ENCODE data around the gene NEURL1B.

NEURL1B gene

GRCh38 chr5:172661526-172661925, 20.5 kb downstream of the NEURL1B start:
- no peak overlapping the region for H4K12ac ChIP-seq (ENCODE audit: low read depth, low read length)
- no CpG with 5 or more reads among the region's 9 CpGs for WGBS (ENCODE audit: extremely low coverage, insufficient coverage, insufficient read length)
- no peak overlapping the region for H4K8ac ChIP-seq (ENCODE audit: low read depth, low read length)
- no peak overlapping the region for H2AFZ ChIP-seq (ENCODE audit: insufficient read depth, low read length, poor library complexity)
- no peaks in the 10 kb centered on the region for H3K79me2 ChIP-seq (ENCODE audit: control insufficient read depth, insufficient read depth, low read length, poor library complexity)
- no peaks in the 10 kb centered on the region for H3K27me3 ChIP-seq (ENCODE audit: insufficient read depth, low read length)
- peaks cover 2% of the 10 kb centered on the region for H3K9me3 ChIP-seq (ENCODE audit: insufficient read depth, low read depth, low read length)
- H3K79me1 ChIP-seq (ENCODE audit: low read length), result no peaks in the 10 kb centered on the region
- H3K4me2 ChIP-seq (ENCODE audit: low read length), result no peak overlapping the region
- no peak overlapping the region for H2BK5ac ChIP-seq (ENCODE audit: low read depth, low read length, poor library complexity)
- no peak overlapping the region for H2BK12ac ChIP-seq (ENCODE audit: low read length)
- no peak for DNase-seq
- no peak overlapping the region for H3K9ac ChIP-seq (ENCODE audit: low read length)
- no peak overlapping the region for H3K23ac ChIP-seq (ENCODE audit: low read length)
- H3K4ac ChIP-seq (ENCODE audit: low read depth, low read length), result no peak overlapping the region
- H3K18ac ChIP-seq (ENCODE audit: low read length), result no peak overlapping the region
- H2AK5ac ChIP-seq (ENCODE audit: low read length), result no peak overlapping the region
- peaks cover 5 to 8% of the 10 kb centered on the region in 2 experiments for H3K4me1 ChIP-seq (ENCODE audit: control insufficient read depth in 1 of 2, insufficient read depth in 2 of 2, low read length in 2 of 2)
- H3K36me3 ChIP-seq (ENCODE audit: control insufficient read depth in 1 of 2, insufficient read depth in 2 of 2, low read length in 2 of 2), result no peaks in the 10 kb centered on the region
- no peak overlapping the region for H3K27ac ChIP-seq (ENCODE audit: low read depth, low read length)
- H2BK120ac ChIP-seq (ENCODE audit: insufficient read depth, low read length, poor library complexity), result no peak overlapping the region
- no peak overlapping the region for H3K4me3 ChIP-seq (ENCODE audit: low read depth, low read length)
- no peak overlapping the region for H3K14ac ChIP-seq (ENCODE audit: low read length)
- no peak overlapping the region for H4K91ac ChIP-seq (ENCODE audit: low read depth, low read length)

DNA sequence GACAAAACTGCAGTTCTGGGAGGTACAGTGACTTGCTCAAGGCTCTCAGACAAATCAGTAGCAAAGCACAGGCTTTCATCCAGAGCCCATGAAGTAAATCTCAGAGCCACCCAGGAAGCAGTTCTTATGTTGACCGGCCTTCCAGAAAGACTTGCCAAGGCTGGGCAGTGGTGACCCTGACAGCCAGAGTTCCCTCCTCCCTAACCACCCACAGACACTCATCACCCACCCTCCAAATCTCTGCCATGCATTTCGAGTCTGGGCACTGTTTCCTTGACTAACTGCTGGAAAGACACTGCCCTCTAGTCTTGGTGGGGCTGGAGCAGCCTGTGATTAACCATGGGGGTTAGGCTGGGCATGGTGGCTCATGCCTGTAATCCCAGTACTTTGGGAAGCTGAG, 21.5 kb downstream of the NEURL1B start:
- no peak overlapping the region for H2AK5ac ChIP-seq (ENCODE audit: low read length)
- H3K4me1 ChIP-seq (ENCODE audit: control insufficient read depth in 1 of 2, insufficient read depth in 2 of 2, low read length in 2 of 2), result peaks cover 5 to 8% of the 10 kb centered on the region in 2 experiments
- H3K23ac ChIP-seq (ENCODE audit: low read length), result no peak overlapping the region
- H4K8ac ChIP-seq (ENCODE audit: low read depth, low read length), result no peak overlapping the region
- H2BK12ac ChIP-seq (ENCODE audit: low read length), result no peak overlapping the region
- no peak overlapping the region for H3K27ac ChIP-seq (ENCODE audit: low read depth, low read length)
- H3K9ac ChIP-seq (ENCODE audit: low read length), result no peak overlapping the region
- no peak for DNase-seq
- H4K91ac ChIP-seq (ENCODE audit: low read depth, low read length), result no peak overlapping the region
- H3K79me2 ChIP-seq (ENCODE audit: control insufficient read depth, insufficient read depth, low read length, poor library complexity), result no peaks in the 10 kb centered on the region
- no peak overlapping the region for H3K4me2 ChIP-seq (ENCODE audit: low read length)
- no peak overlapping the region for H2BK5ac ChIP-seq (ENCODE audit: low read depth, low read length, poor library complexity)
- no peaks in the 10 kb centered on the region for H3K79me1 ChIP-seq (ENCODE audit: low read length)
- H3K4me3 ChIP-seq (ENCODE audit: low read depth, low read length), result no peak overlapping the region
- no peak overlapping the region for H3K18ac ChIP-seq (ENCODE audit: low read length)
- H3K4ac ChIP-seq (ENCODE audit: low read depth, low read length), result no peak overlapping the region
- H2AFZ ChIP-seq (ENCODE audit: insufficient read depth, low read length, poor library complexity), result no peak overlapping the region
- no peak overlapping the region for H2BK120ac ChIP-seq (ENCODE audit: insufficient read depth, low read length, poor library complexity)
- no peak overlapping the region for H4K12ac ChIP-seq (ENCODE audit: low read depth, low read length)
- H3K27me3 ChIP-seq (ENCODE audit: insufficient read depth, low read length), result no peaks in the 10 kb centered on the region
- H3K36me3 ChIP-seq (ENCODE audit: control insufficient read depth in 1 of 2, insufficient read depth in 2 of 2, low read length in 2 of 2), result no peaks in the 10 kb centered on the region
- no peak overlapping the region for H3K14ac ChIP-seq (ENCODE audit: low read length)
- H3K9me3 ChIP-seq (ENCODE audit: insufficient read depth, low read depth, low read length), result no peaks in the 10 kb centered on the region
- WGBS (ENCODE audit: extremely low coverage, insufficient coverage, insufficient read length), result no CpG with 5 or more reads among the region's 2 CpGs

- Histone ChIP-seq H3K36me3 (ENCODE audit: control insufficient read depth in 1 of 2, insufficient read depth in 2 of 2, low read length in 2 of 2) (no peaks in the 10 kb centered on the region), H3K4me1 (ENCODE audit: control insufficient read depth in 1 of 2, insufficient read depth in 2 of 2, low read length in 2 of 2) (peaks cover 5 to 8% of the 10 kb centered on the region in 2 experiments), H3K9me3 (ENCODE audit: insufficient read depth, low read depth, low read length) (no peaks in the 10 kb centered on the region), H3K23ac (ENCODE audit: low read length) (no peak overlapping the region), H3K4me3 (ENCODE audit: low read depth, low read length) (no peak overlapping the region), H3K79me2 (ENCODE audit: control insufficient read depth, insufficient read depth, low read length, poor library complexity) (no peaks in the 10 kb centered on the region), H2BK120ac (ENCODE audit: insufficient read depth, low read length, poor library complexity) (no peak overlapping the region), H2AFZ (ENCODE audit: insufficient read depth, low read length, poor library complexity) (no peak overlapping the region), H3K79me1 (ENCODE audit: low read length) (no peaks in the 10 kb centered on the region), H2BK12ac (ENCODE audit: low read length) (no peak overlapping the region), H3K18ac (ENCODE audit: low read length) (no peak overlapping the region), H2BK5ac (ENCODE audit: low read depth, low read length, poor library complexity) (no peak overlapping the region), H4K12ac (ENCODE audit: low read depth, low read length) (no peak overlapping the region), H3K14ac (ENCODE audit: low read length) (no peak overlapping the region), H4K91ac (ENCODE audit: low read depth, low read length) (no peak overlapping the region), H3K4me2 (ENCODE audit: low read length) (no peak overlapping the region), H4K8ac (ENCODE audit: low read depth, low read length) (no peak overlapping the region), H3K27me3 (ENCODE audit: insufficient read depth, low read length) (no peaks in the 10 kb centered on the region), H3K4ac (ENCODE audit: low read depth, low read length) (no peak overlapping the region), H2AK5ac (ENCODE audit: low read length) (no peak overlapping the region), H3K27ac (ENCODE audit: low read depth, low read length) (no peak overlapping the region), H3K9ac (ENCODE audit: low read length) (no peak overlapping the region)
- DNase-seq, result no peak
- WGBS (ENCODE audit: extremely low coverage, insufficient coverage, insufficient read length), result no CpG with 5 or more reads among the region's 5 CpGs
Measured at GRCh38 chr5:172664018-172664417, 23.0 kb downstream of the NEURL1B start.

- no peaks in the 10 kb centered on the region for H3K36me3 ChIP-seq (ENCODE audit: control insufficient read depth in 1 of 2, insufficient read depth in 2 of 2, low read length in 2 of 2)
- H4K91ac ChIP-seq (ENCODE audit: low read depth, low read length), result no peak overlapping the region
- H3K14ac ChIP-seq (ENCODE audit: low read length), result no peak overlapping the region
- no peak overlapping the region for H3K4ac ChIP-seq (ENCODE audit: low read depth, low read length)
- no peak overlapping the region for H3K27ac ChIP-seq (ENCODE audit: low read depth, low read length)
- H3K23ac ChIP-seq (ENCODE audit: low read length), result no peak overlapping the region
- H3K4me3 ChIP-seq (ENCODE audit: low read depth, low read length), result no peak overlapping the region
- no peaks in the 10 kb centered on the region for H3K79me2 ChIP-seq (ENCODE audit: control insufficient read depth, insufficient read depth, low read length, poor library complexity)
- H2AFZ ChIP-seq (ENCODE audit: insufficient read depth, low read length, poor library complexity), result no peak overlapping the region
- peaks cover 4 to 5% of the 10 kb centered on the region in 2 experiments for H3K4me1 ChIP-seq (ENCODE audit: control insufficient read depth in 1 of 2, insufficient read depth in 2 of 2, low read length in 2 of 2)
- no peak for DNase-seq
- no peak overlapping the region for H2AK5ac ChIP-seq (ENCODE audit: low read length)
- no peaks in the 10 kb centered on the region for H3K27me3 ChIP-seq (ENCODE audit: insufficient read depth, low read length)
- no peak overlapping the region for H2BK120ac ChIP-seq (ENCODE audit: insufficient read depth, low read length, poor library complexity)
- no peak overlapping the region for H3K9ac ChIP-seq (ENCODE audit: low read length)
- H2BK5ac ChIP-seq (ENCODE audit: low read depth, low read length, poor library complexity), result no peak overlapping the region
- no CpG with 5 or more reads among the region's 16 CpGs for WGBS (ENCODE audit: extremely low coverage, insufficient coverage, insufficient read length)
- no peak overlapping the region for H3K18ac ChIP-seq (ENCODE audit: low read length)
- H4K12ac ChIP-seq (ENCODE audit: low read depth, low read length), result no peak overlapping the region
- H2BK12ac ChIP-seq (ENCODE audit: low read length), result no peak overlapping the region
- H3K4me2 ChIP-seq (ENCODE audit: low read length), result no peak overlapping the region
- no peak overlapping the region for H4K8ac ChIP-seq (ENCODE audit: low read depth, low read length)
- no peaks in the 10 kb centered on the region for H3K79me1 ChIP-seq (ENCODE audit: low read length)
- no peaks in the 10 kb centered on the region for H3K9me3 ChIP-seq (ENCODE audit: insufficient read depth, low read depth, low read length)
Measured at GRCh38 chr5:172664681-172665541, 23.8 kb downstream of the NEURL1B start.
